Endodermal cell (in vitro differentiated cells): ENCODE data around the gene SPC25. TPM values are rescaled to one million over a fixed set of nuclear protein-coding genes. Genes with fewer than 3 reads are reported as not detected.

Source experiments
- DNase-seq: peaks from one replicate; pipeline ENCODE4 v3.0.0-alpha.2; 2017
- H3K27ac ChIP-seq: 2 replicates; pipeline ENCODE4 v1.5.1; 2013; ENCODE audit warnings: mild to moderate bottlenecking, low read depth, low read length, moderate library complexity
- H3K27me3 ChIP-seq: 2 replicates; pipeline ENCODE4 v1.6.1; 2013; ENCODE audit warnings: mild to moderate bottlenecking, low read length, moderate library complexity; ENCODE audit not compliant: insufficient read depth, control insufficient read depth, poor library complexity, severe bottlenecking
- H3K36me3 ChIP-seq: 2 replicates; pipeline ENCODE4 v1.7.0; 2013; ENCODE audit warnings: mild to moderate bottlenecking, low read length, moderate library complexity; ENCODE audit not compliant: control insufficient read depth, insufficient read depth
- H3K4me1 ChIP-seq: one replicate; pipeline ENCODE4 v1.7.0; 2013; ENCODE audit warnings: low read length; ENCODE audit not compliant: control insufficient read depth, insufficient read depth
- H3K4me3 ChIP-seq: 2 replicates; pipeline ENCODE4 v1.5.1; 2013; ENCODE audit warnings: mild to moderate bottlenecking, low read length, moderate library complexity
- H3K9ac ChIP-seq: 2 replicates; pipeline ENCODE4 v1.6.1; 2013; ENCODE audit warnings: mild to moderate bottlenecking, low read length, moderate library complexity; ENCODE audit not compliant: poor library complexity, severe bottlenecking; ENCODE audit errors: extremely low read depth
- H3K9me3 ChIP-seq: 2 replicates; pipeline ENCODE4 v1.6.1; 2013; ENCODE audit warnings: mild to moderate bottlenecking, low read length, moderate library complexity; ENCODE audit not compliant: control insufficient read depth
- H3K27ac Mint-ChIP-seq: 2 replicates; pipeline ENCODE4 v1.8.0; 2020; ENCODE audit warnings: mixed read lengths
- H3K27me3 Mint-ChIP-seq: 2 replicates; pipeline ENCODE4 v1.8.0; 2021; ENCODE audit warnings: mild to moderate bottlenecking, mixed read lengths; ENCODE audit not compliant: insufficient read depth
- H3K36me3 Mint-ChIP-seq: 2 replicates; pipeline ENCODE4 v1.8.0; 2020; ENCODE audit warnings: low read depth, mixed read lengths
- H3K4me1 Mint-ChIP-seq: 2 replicates; pipeline ENCODE4 v1.8.0; 2020; ENCODE audit warnings: mixed read lengths
- H3K4me3 Mint-ChIP-seq: 2 replicates; pipeline ENCODE4 v1.8.0; 2020; ENCODE audit warnings: mild to moderate bottlenecking, moderate library complexity, mixed read lengths
- H3K9me3 Mint-ChIP-seq: 2 replicates; pipeline ENCODE4 v1.8.0; 2020; ENCODE audit warnings: mild to moderate bottlenecking, mixed read lengths
- whole genome bisulfite sequencing, 2 experiments: methylation state at CpG; one replicate each; pipeline versions ENCODE4 v1.1.5 to v1.1.7; 2013; ENCODE audit warnings: missing lambda C conversion rate in 2 of 2, mixed read lengths in 1 of 2; ENCODE audit not compliant: insufficient coverage in 1 of 2, insufficient read length in 1 of 2; 5-methylcytosine and 5-hydroxymethylcytosine counted together
- total RNA-seq, 2 donors: library from RNA; stranded (reverse); fragmentation: NEBNext Ultra II Directional in 1 of 2; extraction: Animal tissue kit (Norgen Biotek cat#: 25700) in 1 of 2; gene quantifications; 2 replicates in 1 of 2; 3 replicates in 1 of 2; pipeline ENCODE4 v1.2.1, GENCODE V29; 2021
- TF ChIP-seq, protein P1 (sequence below): fragments of 200-600 bp; sonication (generic); conservative IDR thresholded peaks from 2 replicates; pipeline ENCODE4 v1.5.0; 2021; ENCODE audit warnings: antibody characterized with exemption, mild to moderate bottlenecking

Gene SPC25
- total RNA-seq, 2 donors from 2014 or later, result 22.4 to 57.8 TPM

DNA sequence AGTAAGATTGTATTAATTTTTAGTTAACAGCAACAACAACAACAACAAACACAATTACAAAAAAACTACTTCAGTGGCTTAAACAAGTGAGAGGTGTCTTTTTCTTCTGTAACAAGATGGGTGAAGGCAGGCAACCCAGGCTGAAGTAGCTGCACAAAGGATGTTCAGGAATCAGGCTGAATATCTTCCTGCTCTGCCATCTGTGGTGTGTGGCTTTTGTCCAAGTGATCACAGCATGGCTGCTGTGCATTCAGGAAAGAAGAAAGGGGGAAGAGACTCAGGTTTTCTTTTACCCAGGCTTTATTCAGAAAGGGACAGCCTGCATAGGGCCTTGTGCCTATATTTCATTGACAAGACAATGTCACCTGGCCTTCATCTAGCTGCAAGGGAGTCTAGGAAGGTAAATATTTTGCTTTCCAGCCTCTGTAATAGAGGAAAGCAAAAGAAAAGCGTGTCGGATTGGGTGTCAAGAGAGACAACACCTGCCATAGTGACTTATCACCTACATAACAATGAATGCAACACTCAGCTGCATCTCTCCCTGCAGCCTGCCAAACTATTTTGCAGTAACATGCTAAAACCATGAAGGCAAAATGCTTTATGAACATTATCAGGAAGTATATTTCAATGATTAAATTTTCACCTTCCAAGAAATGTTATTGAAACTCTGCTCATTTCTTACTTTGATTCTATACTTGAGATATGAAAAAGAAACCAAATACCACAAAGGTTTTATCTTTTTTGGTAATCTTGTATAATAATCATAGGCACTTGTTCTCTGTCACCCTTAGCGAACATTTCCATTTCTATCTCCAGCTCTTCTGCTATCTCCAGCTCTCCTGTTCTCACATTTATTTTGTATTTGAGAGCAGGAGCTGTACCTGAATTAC, 25.5 kb upstream of the SPC25 start:
- DNase-seq, result no peak
- Mint-ChIP-seq H3K27ac (no peak overlapping the region), H3K27me3 (peaks cover 22% of the 10 kb centered on the region), H3K36me3 (no peaks in the 10 kb centered on the region), H3K4me1 (peaks cover 16% of the 10 kb centered on the region), H3K4me3 (no peak overlapping the region), H3K9me3 (peaks cover 9% of the 10 kb centered on the region)
- no peak overlapping the region for H3K4me3 ChIP-seq
- peaks cover 13% of the 10 kb centered on the region for H3K27me3 ChIP-seq
- WGBS, 2 experiments, result 94 to 100% methylated on average over 1 to 3 of the region's 3 CpGs
- H3K36me3 ChIP-seq, result no peaks in the 10 kb centered on the region
- H3K9me3 ChIP-seq, result peaks cover 12% of the 10 kb centered on the region
- TF ChIP-seq, protein P1, sequence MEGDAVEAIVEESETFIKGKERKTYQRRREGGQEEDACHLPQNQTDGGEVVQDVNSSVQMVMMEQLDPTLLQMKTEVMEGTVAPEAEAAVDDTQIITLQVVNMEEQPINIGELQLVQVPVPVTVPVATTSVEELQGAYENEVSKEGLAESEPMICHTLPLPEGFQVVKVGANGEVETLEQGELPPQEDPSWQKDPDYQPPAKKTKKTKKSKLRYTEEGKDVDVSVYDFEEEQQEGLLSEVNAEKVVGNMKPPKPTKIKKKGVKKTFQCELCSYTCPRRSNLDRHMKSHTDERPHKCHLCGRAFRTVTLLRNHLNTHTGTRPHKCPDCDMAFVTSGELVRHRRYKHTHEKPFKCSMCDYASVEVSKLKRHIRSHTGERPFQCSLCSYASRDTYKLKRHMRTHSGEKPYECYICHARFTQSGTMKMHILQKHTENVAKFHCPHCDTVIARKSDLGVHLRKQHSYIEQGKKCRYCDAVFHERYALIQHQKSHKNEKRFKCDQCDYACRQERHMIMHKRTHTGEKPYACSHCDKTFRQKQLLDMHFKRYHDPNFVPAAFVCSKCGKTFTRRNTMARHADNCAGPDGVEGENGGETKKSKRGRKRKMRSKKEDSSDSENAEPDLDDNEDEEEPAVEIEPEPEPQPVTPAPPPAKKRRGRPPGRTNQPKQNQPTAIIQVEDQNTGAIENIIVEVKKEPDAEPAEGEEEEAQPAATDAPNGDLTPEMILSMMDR, result no peak
- H3K9ac ChIP-seq, result no peak overlapping the region
- H3K27ac ChIP-seq, result no peak overlapping the region
- H3K4me1 ChIP-seq, result no peaks in the 10 kb centered on the region

DNA sequence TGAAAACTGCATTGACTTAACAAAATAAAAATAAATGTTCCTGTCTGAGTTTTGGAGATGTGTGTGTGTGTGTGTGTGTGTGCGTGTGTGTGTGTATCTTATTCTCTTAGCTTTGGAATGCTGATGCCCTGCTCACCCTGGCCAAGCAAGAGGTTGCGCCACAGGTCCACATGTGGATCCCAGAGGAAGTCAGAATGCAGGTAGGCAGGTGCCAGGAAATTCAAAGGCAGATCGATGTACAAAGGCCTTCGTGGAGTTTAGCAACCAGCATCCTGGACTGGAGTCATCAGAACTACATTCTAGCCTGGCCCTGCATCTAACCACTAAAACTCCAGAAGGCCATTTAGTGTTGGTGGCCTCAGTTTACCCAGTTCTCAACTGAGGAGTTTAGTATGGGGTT, 23.3 kb upstream of the SPC25 start:
- Histone ChIP-seq H3K4me1 (no peaks in the 10 kb centered on the region), H3K9ac (no peak overlapping the region), H3K27ac (no peak overlapping the region), H3K4me3 (no peak overlapping the region), H3K27me3 (peaks cover 13% of the 10 kb centered on the region), H3K36me3 (no peaks in the 10 kb centered on the region), H3K9me3 (peaks cover 12% of the 10 kb centered on the region)
- TF ChIP-seq, protein P1, result no peak
- DNase-seq, result no peak
- WGBS, 2 experiments, result 89 to 100% methylated on average over 2 to 4 of the region's 4 CpGs
- Mint-ChIP-seq H3K36me3 (no peaks in the 10 kb centered on the region), H3K27ac (no peak overlapping the region), H3K4me3 (peak overlapping the region; percentile 44), H3K9me3 (peaks cover 9% of the 10 kb centered on the region), H3K27me3 (peaks cover 22% of the 10 kb centered on the region), H3K4me1 (peaks cover 23% of the 10 kb centered on the region)

DNA sequence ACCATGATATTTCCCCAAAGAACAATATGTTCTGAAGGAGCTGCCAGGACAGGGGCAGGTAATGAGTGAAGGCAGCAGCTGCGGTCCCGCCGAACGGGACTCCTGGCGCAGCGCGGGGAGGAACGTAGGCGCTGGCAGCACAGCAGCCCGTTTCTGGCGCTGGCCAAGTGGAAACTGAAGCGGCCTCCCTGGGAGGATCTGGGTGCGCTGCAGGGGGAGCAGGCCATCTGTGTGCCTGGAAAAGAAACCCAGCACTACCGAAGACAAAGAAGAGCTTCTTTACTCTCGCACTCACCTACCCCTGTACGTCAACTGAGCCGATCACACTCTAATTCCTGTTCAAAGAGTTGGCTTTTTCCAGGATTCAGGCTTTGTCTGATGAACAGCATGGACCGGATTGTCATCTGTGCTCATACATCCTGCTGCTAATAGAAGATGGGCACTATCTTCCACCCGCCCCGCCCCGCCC, 22.7 kb upstream of the SPC25 start:
- DNase-seq, result peak; percentile 75

More for the DNA sequence above, 22.7 kb upstream of the SPC25 start:
- Histone ChIP-seq H3K27ac (no peak overlapping the region), H3K4me1 (no peaks in the 10 kb centered on the region), H3K36me3 (no peaks in the 10 kb centered on the region), H3K4me3 (no peak overlapping the region), H3K27me3 (peaks cover 13% of the 10 kb centered on the region), H3K9ac (no peak overlapping the region), H3K9me3 (peaks cover 12% of the 10 kb centered on the region)
- TF ChIP-seq, protein P1, result no peak
- Mint-ChIP-seq H3K4me3 (peak overlapping the region; percentile 44), H3K4me1 (peaks cover 28% of the 10 kb centered on the region), H3K27ac (no peak overlapping the region), H3K9me3 (peaks cover 9% of the 10 kb centered on the region), H3K36me3 (no peaks in the 10 kb centered on the region), H3K27me3 (peaks cover 22% of the 10 kb centered on the region)
- WGBS, 2 experiments, result 67 to 83% methylated on average over 15 to 21 of the region's 21 CpGs
